ENCODE data around the gene POLDIP3.
"Not testable (repeated sequence)": the region's sequence is repeated elsewhere in the genome, so short reads cannot be mapped to it uniquely, and the experiment has no call there.

Gene POLDIP3

GRCh38 chr22:42581762-42582716, 32.6 kb downstream of the POLDIP3 start (continued):
- 0 out of 2 replicates have a peak, but pooled peaks have one; percentile 32 for TF ChIP-seq GLIS1 (tag by site-specific recombination; IDR thresholded peaks at IDR 0.05)
- TF ChIP-seq ZNF311 (tag by site-specific recombination; IDR thresholded peaks at IDR 0.05; ENCODE audit: borderline replicate concordance): no peak
- no peak for TF ChIP-seq RBAK (tag by site-specific recombination; IDR thresholded peaks at IDR 0.05)
- no peak for TF ChIP-seq ZNF596 (tag by site-specific recombination; IDR thresholded peaks at IDR 0.05)
- TF ChIP-seq KLF16 (tag by site-specific recombination; IDR thresholded peaks at IDR 0.05): no peak
- no peak for TF ChIP-seq HOXA7 (CRISPR knock-in tag; IDR thresholded peaks at IDR 0.05; ENCODE audit: borderline replicate concordance)
- peak; percentile 79 for TF ChIP-seq ZBTB48 (tag by site-specific recombination; IDR thresholded peaks at IDR 0.05)
- 0 out of 2 replicates have a peak, but pooled peaks have one; percentile 8 for TF ChIP-seq ZNF335 (tag by site-specific recombination; conservative IDR thresholded peaks at IDR 0.05)

- peaks cover 32 to 70% of the 10 kb centered on the region in 2 experiments for H3K36me3 ChIP-seq (ENCODE audit: control insufficient read depth in 2 of 2, insufficient read depth in 1 of 2, low read length in 2 of 2)
- POLR2A ChIA-PET: interaction anchor here (1.0 to 1.4 kb wide), 5 partner anchors 11 to 35 kb away, joined by 3 to 8 read pairs (median 5); partner anchors contain the start of gene POLDIP3
- CTCF ChIA-PET: interaction anchor here (0.6 to 1.8 kb wide), 3 partner anchors 20 to 413 kb away, joined by 3 to 8 read pairs (median 5); no protein-coding TSS in a partner anchor
Observed at GRCh38 chr22:42581194-42581761, 33.4 kb downstream of the POLDIP3 start.

GRCh38 chr22:42580040-42580439, 34.6 kb downstream of the POLDIP3 start:
- TF ChIP-seq SCRT2 (tag by site-specific recombination; IDR thresholded peaks at IDR 0.05) (peak; percentile 91), SCRT1 (tag by site-specific recombination; IDR thresholded peaks at IDR 0.05; ENCODE audit: borderline replicate concordance) (peak; percentile 61; the same call in 1 of the 2 replicates)
- H3K4me3 ChIP-seq (ENCODE audit: low read depth, low read length); H3K4me1 ChIP-seq (ENCODE audit: control insufficient read depth, insufficient read depth, low read length); POLR2A ChIA-PET; H3K27ac ChIP-seq (ENCODE audit: extremely low read depth, low read depth, low read length); H3K9me3 ChIP-seq (ENCODE audit: control insufficient read depth, insufficient read depth, low read depth, low read length): not testable (repeated sequence)
- H3K36me3 ChIP-seq (ENCODE audit: control insufficient read depth in 2 of 2, insufficient read depth in 1 of 2, low read length in 2 of 2): peaks cover 22 to 67% of the 10 kb centered on the region in 2 experiments
- CTCF ChIA-PET: interaction anchor here (0.6 to 1.8 kb wide), 2 partner anchors 19 to 20 kb away, joined by 4 to 8 read pairs; no protein-coding TSS in a partner anchor

More at GRCh38 chr22:42581194-42581761, 33.4 kb downstream of the POLDIP3 start:
- TF ChIP-seq ZFHX2 (tag by site-specific recombination; conservative IDR thresholded peaks at IDR 0.05) (peak; percentile 41), ZNF335 (tag by site-specific recombination; conservative IDR thresholded peaks at IDR 0.05) (peak; percentile 66), EGR2 (tag by site-specific recombination; IDR thresholded peaks at IDR 0.05; ENCODE audit: low read depth) (peak; percentile 69)
- Histone ChIP-seq H3K27ac (ENCODE audit: extremely low read depth, low read depth, low read length) (peak overlapping the region; percentile 86), H3K4me3 (ENCODE audit: low read depth, low read length) (peak overlapping the region; percentile 92)
- H3K9me3 ChIP-seq (ENCODE audit: control insufficient read depth, insufficient read depth, low read depth, low read length); H3K4me1 ChIP-seq (ENCODE audit: control insufficient read depth, insufficient read depth, low read length): not testable (repeated sequence)

- Histone ChIP-seq H3K4me3 (ENCODE audit: low read depth, low read length) (no peak overlapping the region), H3K27ac (ENCODE audit: extremely low read depth, low read depth, low read length) (no peak overlapping the region), H3K4me1 (ENCODE audit: control insufficient read depth, insufficient read depth, low read length) (no peaks in the 10 kb centered on the region), H3K36me3 (ENCODE audit: control insufficient read depth in 2 of 2, insufficient read depth in 1 of 2, low read length in 2 of 2) (peaks cover 22 to 63% of the 10 kb centered on the region in 2 experiments), H3K9me3 (ENCODE audit: control insufficient read depth, insufficient read depth, low read depth, low read length) (no peaks in the 10 kb centered on the region)
- POLR2A ChIA-PET: interaction anchor here (0.6 kb wide), 1 partner anchor 153 kb away, joined by 3 read pairs; no protein-coding TSS in a partner anchor
- CTCF ChIA-PET: interaction anchor here (0.6 kb wide), 1 partner anchor 236 kb away, joined by 4 read pairs; no protein-coding TSS in a partner anchor
- no peak for TF ChIP-seq ZNF623 (tag by site-specific recombination; IDR thresholded peaks at IDR 0.05)
- TF ChIP-seq ZNF776 (tag by site-specific recombination; IDR thresholded peaks at IDR 0.05; ENCODE audit: borderline replicate concordance): no peak
- TF ChIP-seq ZNF830 (tag by site-specific recombination; IDR thresholded peaks at IDR 0.05; ENCODE audit: low read depth): no peak
- no peak for TF ChIP-seq ZNF747 (tag by site-specific recombination; IDR thresholded peaks at IDR 0.05)
- no peak for TF ChIP-seq ZNF521 (tag by site-specific recombination; IDR thresholded peaks at IDR 0.05)
- no peak for TF ChIP-seq TCF7L2 (IDR thresholded peaks at IDR 0.05; ENCODE audit: borderline replicate concordance, low read depth, low read length)
- TF ChIP-seq ZSCAN5A (tag by site-specific recombination; IDR thresholded peaks at IDR 0.05): no peak
- no peak for TF ChIP-seq ZNF701 (tag by site-specific recombination; IDR thresholded peaks at IDR 0.05)
- TF ChIP-seq ZNF785 (tag by site-specific recombination; IDR thresholded peaks at IDR 0.05): no peak
- TF ChIP-seq ZNF10 (tag by site-specific recombination; IDR thresholded peaks at IDR 0.05): no peak
- TF ChIP-seq ZBTB11 (tag by site-specific recombination; conservative IDR thresholded peaks at IDR 0.05; ENCODE audit: low read depth): no peak
Observed at GRCh38 chr22:42577623-42578240, 37.0 kb downstream of the POLDIP3 start.

Measured in HEK293 (cell line).